ENCODE data around the gene CLDN10.
"Not testable (repeated sequence)": the region's sequence is repeated elsewhere in the genome, so short reads cannot be mapped to it uniquely, and the experiment has no call there.

The CLDN10 gene

GRCh38 chr13:95541911-95542474 is 10.5 kb upstream of the CLDN10 start:
- DNase-seq (ENCODE audit: low read depth), result no peak

DNA sequence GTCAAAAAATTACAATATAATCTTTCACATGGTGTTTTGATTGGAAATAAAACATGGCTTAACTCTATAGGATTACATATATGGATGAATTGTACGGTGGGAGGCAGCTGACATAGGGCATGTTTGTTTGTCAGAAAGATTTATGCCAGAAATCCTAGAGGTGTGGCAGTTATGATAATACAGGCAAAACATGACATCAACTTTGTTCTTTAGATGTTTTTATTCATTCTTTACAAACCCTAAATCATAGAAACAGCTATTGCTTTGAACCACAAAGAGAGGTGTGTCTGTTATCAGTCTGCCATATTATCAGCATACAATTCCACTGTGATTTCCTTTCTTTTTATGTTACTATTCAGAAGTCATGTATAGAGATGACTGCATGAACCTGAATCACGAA is 8.2 kb upstream of the CLDN10 start:
- DNase-seq (ENCODE audit: low read depth), result no peak

- no peak for DNase-seq (ENCODE audit: low read depth)
Observed at GRCh38 chr13:95546919-95547318, 5.6 kb upstream of the CLDN10 start.

GRCh38 chr13:95547531-95548167 is 4.9 kb upstream of the CLDN10 start:
- no peak for DNase-seq (ENCODE audit: low read depth)

DNA sequence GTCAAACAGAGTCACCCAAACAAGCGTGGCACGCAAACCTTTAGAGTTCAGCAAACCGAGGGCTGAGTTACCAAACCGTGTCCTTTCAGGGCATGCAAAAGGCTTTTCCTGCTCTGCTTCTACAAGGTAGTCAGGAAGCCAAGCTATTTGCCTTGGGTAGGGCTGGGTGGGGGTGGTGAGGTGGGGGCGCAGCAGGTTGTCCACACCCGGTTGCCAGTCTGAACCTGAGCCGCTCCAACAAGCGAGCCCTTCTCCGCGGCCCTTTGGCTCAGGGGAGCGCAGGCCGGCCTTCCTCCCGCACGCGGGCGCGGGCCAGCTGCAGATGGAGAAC is 347 bp upstream of the CLDN10 start:
- no peak for DNase-seq (ENCODE audit: low read depth)

DNA sequence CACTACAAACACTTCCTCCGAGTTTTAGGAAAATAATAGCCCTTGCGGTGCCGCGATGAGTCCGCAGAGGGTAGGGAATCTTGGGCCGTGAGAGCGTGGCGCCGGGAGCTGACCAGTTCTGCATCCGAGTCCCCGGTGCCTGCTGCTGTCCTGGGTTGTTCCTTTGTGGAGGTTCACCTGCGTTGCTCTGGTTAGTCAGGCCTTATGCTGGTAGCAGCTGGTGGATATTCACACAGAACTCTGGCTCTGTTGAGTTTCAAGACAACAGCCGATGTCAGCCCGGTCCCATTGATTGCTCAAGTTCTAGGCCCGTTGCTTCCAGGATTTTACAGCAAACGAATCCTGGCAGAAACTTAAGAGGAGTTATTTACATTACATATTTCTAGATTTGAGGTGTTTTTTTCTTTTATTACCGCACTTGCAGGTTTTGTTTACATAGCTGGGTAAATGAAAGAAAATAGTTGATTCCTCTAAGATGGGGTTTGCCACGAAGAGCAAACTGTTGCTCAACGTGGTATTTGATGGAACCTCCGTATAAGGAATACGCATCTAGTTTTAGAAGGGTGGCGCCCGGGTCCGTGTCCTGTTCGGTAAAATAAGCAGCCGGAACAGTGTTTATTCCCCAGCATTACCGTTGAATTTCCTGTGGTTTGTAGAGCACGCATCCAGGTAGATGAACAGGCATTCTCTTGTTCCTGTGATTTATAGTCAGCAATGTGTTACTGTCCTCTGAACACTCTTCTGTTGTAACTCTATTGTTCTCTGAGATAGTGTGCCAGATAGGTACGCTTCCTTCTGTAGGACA is 1.3 kb downstream of the CLDN10 start:
- no peak for DNase-seq (ENCODE audit: low read depth)

- DNase-seq (ENCODE audit: low read depth), result no peak
Observed at GRCh38 chr13:95557013-95557412, 4.5 kb downstream of the CLDN10 start.

GRCh38 chr13:95559100-95559499 is 6.6 kb downstream of the CLDN10 start:
- DNase-seq (ENCODE audit: low read depth), result no peak

GRCh38 chr13:95560387-95560786 is 7.9 kb downstream of the CLDN10 start:
- no peak for DNase-seq (ENCODE audit: low read depth)

DNA sequence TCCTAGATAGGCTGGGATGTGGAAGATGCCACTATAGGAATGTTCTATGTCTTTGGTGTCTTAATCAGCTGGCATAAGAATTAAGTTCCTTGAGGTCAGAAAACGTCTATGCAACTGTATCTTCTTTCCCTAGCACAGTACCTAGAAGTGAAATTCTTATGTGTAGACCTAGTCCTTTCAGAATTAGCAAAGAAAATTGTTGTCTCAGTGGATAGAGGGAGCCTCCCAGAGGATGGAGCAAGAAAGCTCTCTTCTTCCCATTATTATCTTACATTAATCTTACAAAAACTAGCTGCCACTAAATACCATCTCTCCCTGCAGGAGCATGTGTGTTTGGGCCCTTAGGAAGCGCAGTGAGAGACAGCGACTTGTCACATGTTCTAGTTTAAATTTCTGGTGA is 11.6 kb downstream of the CLDN10 start:
- no peak for DNase-seq (ENCODE audit: low read depth)

DNA sequence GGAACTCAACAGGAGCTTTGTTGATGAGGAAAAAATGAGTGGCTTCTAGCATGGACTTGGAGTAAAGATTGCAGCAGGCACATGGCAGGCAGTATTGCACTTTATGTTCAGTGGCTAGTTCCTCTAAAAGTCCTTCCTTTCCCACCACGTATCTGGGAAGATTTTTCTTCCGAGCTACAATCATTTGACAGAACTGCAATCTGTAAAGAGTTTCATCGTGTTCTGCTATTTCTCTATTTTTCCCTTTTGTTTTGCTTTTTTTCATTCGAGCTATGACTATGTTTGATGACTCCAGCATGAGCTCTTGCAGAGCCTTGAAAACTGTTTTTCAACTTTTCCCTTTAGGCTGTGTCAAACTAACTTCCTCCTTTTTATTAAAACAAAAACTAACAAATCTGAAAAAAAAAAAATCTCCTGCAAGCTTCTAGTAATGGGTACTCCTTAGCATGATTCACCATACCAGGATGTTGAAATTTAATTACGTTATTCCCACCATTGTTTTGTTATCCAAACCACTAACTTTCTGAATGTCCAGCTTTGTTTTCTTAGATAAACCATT is 12.3 kb downstream of the CLDN10 start:
- DNase-seq (ENCODE audit: low read depth), result no peak

- DNase-seq (ENCODE audit: low read depth), result not testable (repeated sequence)
Observed at GRCh38 chr13:95565758-95566157, 13.2 kb downstream of the CLDN10 start.

- DNase-seq (ENCODE audit: low read depth), result no peak
Observed at GRCh38 chr13:95568131-95568530, 15.6 kb downstream of the CLDN10 start.

GRCh38 chr13:95570016-95570415 is 17.5 kb downstream of the CLDN10 start:
- DNase-seq (ENCODE audit: low read depth), result no peak

DNA sequence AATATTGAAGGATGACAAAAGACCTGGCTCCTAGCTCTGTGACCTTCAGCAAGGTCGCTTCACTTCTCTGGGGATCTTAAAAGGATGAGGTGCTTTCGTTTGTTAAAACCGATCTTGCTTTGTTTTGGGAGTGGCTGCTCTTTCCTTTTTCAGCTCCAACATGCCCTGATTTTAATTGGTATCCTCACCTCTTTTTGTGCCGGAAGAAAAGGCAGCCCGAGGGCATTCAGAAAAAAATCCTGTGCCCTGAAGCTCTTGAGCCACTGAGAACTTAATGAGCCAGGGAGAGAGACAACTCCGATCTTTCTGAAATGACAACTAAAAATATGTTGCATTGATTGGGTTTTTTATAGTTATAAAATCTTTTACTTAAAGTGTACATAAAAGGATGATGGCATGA is 19.4 kb downstream of the CLDN10 start:
- no peak for DNase-seq (ENCODE audit: low read depth)

DNA sequence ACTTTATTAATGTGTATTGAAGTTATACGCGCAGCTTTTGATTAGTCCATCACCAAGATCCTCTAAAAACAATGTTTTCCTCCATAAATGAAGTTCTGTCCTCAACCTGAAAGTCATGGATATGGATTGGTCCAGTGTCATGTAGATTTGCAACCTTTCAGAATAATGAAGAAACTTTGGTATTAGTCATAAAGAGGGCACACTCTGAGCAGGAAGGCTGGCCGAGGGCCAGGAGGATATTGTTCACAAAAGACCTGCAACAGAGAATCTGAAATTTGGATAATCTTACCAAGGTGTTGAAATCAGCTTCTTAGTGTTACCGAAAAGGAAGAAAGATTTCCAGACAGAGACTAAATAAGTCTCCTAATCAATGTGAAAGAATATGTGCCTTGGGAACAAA is 20.7 kb downstream of the CLDN10 start:
- DNase-seq (ENCODE audit: low read depth), result no peak

- no peak for DNase-seq (ENCODE audit: low read depth)
Observed at GRCh38 chr13:95579303-95579702, 26.8 kb downstream of the CLDN10 start.

- DNase-seq (ENCODE audit: low read depth), result no peak
Observed at GRCh38 chr13:95585867-95586266, 33.3 kb downstream of the CLDN10 start.

- no peak for DNase-seq (ENCODE audit: low read depth)
Observed at GRCh38 chr13:95588134-95588533, 35.6 kb downstream of the CLDN10 start.

DNA sequence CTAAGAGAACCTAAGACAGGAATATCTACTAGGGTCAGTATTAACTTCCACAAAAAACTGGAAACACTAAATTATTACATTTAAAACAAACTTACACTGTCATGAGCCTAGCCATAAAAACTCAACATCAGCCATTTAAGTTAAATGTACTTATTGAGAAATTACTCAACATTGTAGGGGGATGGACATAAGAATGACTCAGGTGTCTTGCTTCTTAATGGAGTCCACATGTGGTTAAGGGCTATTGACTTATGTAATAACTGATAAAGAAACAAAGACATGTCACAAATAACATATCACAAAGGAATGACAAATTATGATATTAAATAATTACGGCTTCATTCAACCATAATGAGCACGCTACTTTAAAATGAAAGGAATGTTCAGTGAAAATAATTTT is 36.2 kb downstream of the CLDN10 start:
- no peak for DNase-seq (ENCODE audit: low read depth)

DNA sequence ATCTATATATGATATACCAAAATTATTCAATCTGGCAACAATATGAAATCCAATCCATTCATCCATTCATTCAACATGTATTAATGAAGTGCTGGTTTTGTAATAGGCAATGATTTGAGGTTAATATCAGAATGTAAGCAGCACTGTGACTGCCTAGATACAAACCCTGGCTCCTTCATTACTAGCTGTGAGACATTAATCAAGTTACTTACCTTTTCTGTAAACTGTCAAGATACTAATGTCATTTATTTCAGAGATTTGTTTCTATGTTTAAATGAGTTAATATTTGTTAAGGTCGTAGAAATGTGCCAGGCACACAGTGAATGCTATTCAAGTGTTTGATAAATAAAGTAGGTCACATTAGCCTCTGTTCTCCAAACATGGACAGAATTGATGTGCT is 40.9 kb downstream of the CLDN10 start:
- DNase-seq (ENCODE audit: low read depth), result no peak

DNA sequence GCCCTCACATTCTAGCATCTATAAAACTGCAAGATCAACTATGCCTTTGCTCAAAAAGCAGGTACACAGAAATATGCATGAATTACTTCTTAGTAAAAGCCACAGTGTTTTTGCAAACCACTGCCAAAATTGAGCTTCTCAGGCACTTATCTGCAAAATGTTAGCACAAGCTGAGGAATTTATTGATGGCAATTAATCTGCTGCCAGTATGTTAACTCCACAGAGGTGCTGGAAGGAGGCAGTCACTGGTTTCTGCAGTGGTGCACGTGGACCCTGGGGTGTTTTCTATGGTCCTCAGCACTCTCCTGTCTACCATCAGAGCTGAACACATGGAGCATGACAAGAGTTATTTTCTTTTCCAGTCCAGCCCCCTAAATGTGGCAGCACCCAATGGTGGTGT is 44.2 kb downstream of the CLDN10 start:
- DNase-seq (ENCODE audit: low read depth), result no peak

DNA sequence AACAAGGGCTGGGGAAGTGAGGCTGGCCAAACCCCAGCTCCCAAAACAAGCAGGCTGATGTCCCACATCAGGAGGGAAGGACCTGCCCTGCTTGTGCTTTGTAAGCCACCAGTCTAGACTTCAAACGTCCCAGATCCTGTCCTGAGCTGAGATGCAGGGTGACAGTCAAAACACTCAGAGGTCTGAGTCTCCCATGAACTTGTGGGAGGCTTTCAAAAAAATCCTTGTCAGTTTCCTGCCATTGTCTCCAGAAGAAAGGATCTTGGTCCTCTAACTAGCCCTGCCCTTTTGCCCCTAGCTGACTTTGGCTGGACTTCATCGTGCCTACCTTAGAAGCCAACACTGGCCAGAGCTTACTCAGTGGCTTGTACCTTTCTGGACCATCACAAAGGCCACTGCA is 48.7 kb downstream of the CLDN10 start:
- no peak for DNase-seq (ENCODE audit: low read depth)

Measured in stimulated activated CD4-positive, alpha-beta T cell treated with anti-CD3 and anti-CD28 coated beads, Interleukin-2, amount 100 ng/mL, for 4 hours (primary cell).